Endothelial cell of umbilical vein (primary cell): Measurements from ENCODE around the gene GSTT4. TPM values are rescaled to one million over a fixed set of nuclear protein-coding genes. Genes with fewer than 3 reads are reported as not detected.
"Not testable (repeated sequence)": the region's sequence is repeated elsewhere in the genome, so short reads cannot be mapped to it uniquely, and the experiment has no call there.

Experiments
- BruUV-seq: library from RNA; stranded (reverse); fragments of 400-500 nt; replicated peaks from 2 replicates; lab custom pipeline; 2021; lab: Mats Ljungman, UMichigan
- CTCF ChIA-PET: fragments of 300-600, 350-600 bp; sonication (Branson Sonifier 250); formaldehyde crosslinking; loops from one replicate; lab custom pipeline; 2021; ENCODE audit warnings: antibody characterized with exemption, inconsistent platforms; lab: Charles Lee
- POLR2A ChIA-PET: fragments of 300-600, 350-600 bp; sonication (Branson Sonifier 250); formaldehyde crosslinking; loops from one replicate; lab custom pipeline; 2021; ENCODE audit warnings: antibody characterized with exemption, inconsistent platforms; lab: Charles Lee
- DNase-seq: peaks from one replicate; pipeline ENCODE4 v3.0.0-alpha.2; 2011; ENCODE audit warnings: low read depth, low spot score
- FAIRE-seq: peaks from 2 replicates; lab custom pipeline; 2011; peaks lifted over from hg19 to GRCh38; lab: Jason Lieb, UNC
- H2AFZ ChIP-seq: 2 replicates; pipeline ENCODE4 v1.6.0; 2012; ENCODE audit warnings: low read depth, low read length, control low read depth, inconsistent platforms
- H3K27ac ChIP-seq: 2 replicates; pipeline ENCODE4 v1.5.1; 2011; ENCODE audit warnings: low read depth, mild to moderate bottlenecking, control low read depth, low read length, moderate library complexity; ENCODE audit not compliant: insufficient read depth
- H3K27me3 ChIP-seq, 2 experiments: 2 replicates each; pipeline versions ENCODE4 v1.6.0 to v1.6.1; 2011; ENCODE audit warnings: low read length in 2 of 2, mixed read lengths in 1 of 2; ENCODE audit not compliant: control insufficient read depth in 2 of 2, insufficient read depth in 2 of 2
- H3K36me3 ChIP-seq, 2 experiments: 2 replicates in 1 of 2; 3 replicates in 1 of 2; pipeline ENCODE4 v1.5.1; 2011; ENCODE audit warnings: low read length in 2 of 2, mild to moderate bottlenecking in 1 of 2, moderate library complexity in 1 of 2; ENCODE audit not compliant: control insufficient read depth in 2 of 2, insufficient read depth in 2 of 2; ENCODE audit errors: extremely low read depth in 1 of 2
- H3K4me1 ChIP-seq: 3 replicates; pipeline ENCODE4 v1.5.1; 2011; ENCODE audit warnings: mild to moderate bottlenecking, low read length; ENCODE audit not compliant: control insufficient read depth, insufficient read depth; ENCODE audit errors: extremely low read depth
- H3K4me2 ChIP-seq: 2 replicates; pipeline ENCODE4 v1.6.1; 2011; ENCODE audit warnings: low read length, control low read depth, mixed read lengths; ENCODE audit not compliant: insufficient read depth
- H3K4me3 ChIP-seq, 3 experiments: fragments of 200-600 bp in 1 of 3; sonication (generic), shearing (Covaris generic) in 1 of 3; replicated peaks in 1 of 3; 2 replicates each; pipeline ENCODE4 v1.5.1; 2011 to 2016; ENCODE audit warnings: control low read depth in 3 of 3, low read length in 3 of 3, mild to moderate bottlenecking in 2 of 3, inconsistent platforms in 1 of 3, low read depth in 1 of 3, moderate library complexity in 1 of 3; ENCODE audit not compliant: insufficient read depth in 1 of 3
- H3K79me2 ChIP-seq: 2 replicates; pipeline ENCODE4 v1.6.0; 2012; ENCODE audit warnings: low read length, inconsistent platforms; ENCODE audit not compliant: control insufficient read depth, insufficient read depth
- H3K9ac ChIP-seq: replicated peaks from 2 replicates; pipeline ENCODE3; 2011; ENCODE audit warnings: low read length, control low read depth; ENCODE audit not compliant: insufficient read depth; ENCODE audit errors: extremely low read depth
- H3K9me1 ChIP-seq: replicated peaks from 3 replicates; pipeline ENCODE4 v1.6.0; 2011; ENCODE audit warnings: mild to moderate bottlenecking, low read length; ENCODE audit not compliant: control insufficient read depth, insufficient read depth; ENCODE audit errors: extremely low read depth
- H3K9me3 ChIP-seq: replicated peaks from 2 replicates; pipeline ENCODE4 v1.5.1; 2012; ENCODE audit warnings: low read length, inconsistent platforms; ENCODE audit not compliant: control insufficient read depth, insufficient read depth
- H4K20me1 ChIP-seq: replicated peaks from 2 replicates; pipeline ENCODE3; 2011; ENCODE audit warnings: mild to moderate bottlenecking, low read length; ENCODE audit not compliant: control insufficient read depth, insufficient read depth; ENCODE audit errors: extremely low read depth
- EZH2 ChIP-seq: IDR thresholded peaks from 2 replicates; pipeline ENCODE4 v1.6.1; 2012; ENCODE audit warnings: borderline replicate concordance, low read depth, mild to moderate bottlenecking, moderate library complexity, low read length, inconsistent platforms; ENCODE audit not compliant: severe bottlenecking
- FOS ChIP-seq: IDR thresholded peaks from 2 replicates; pipeline ENCODE4 v1.6.1; 2011; ENCODE audit warnings: mild to moderate bottlenecking, low read length, moderate library complexity, borderline replicate concordance; ENCODE audit not compliant: insufficient read depth
- GATA2 ChIP-seq: IDR thresholded peaks from 2 replicates; pipeline ENCODE4 v1.7.0; 2011; ENCODE audit warnings: low read depth, mild to moderate bottlenecking, moderate library complexity, mixed read lengths, low read length; ENCODE audit not compliant: insufficient read length, insufficient read depth
- JUN ChIP-seq: IDR thresholded peaks from 2 replicates; pipeline ENCODE4 v1.6.1; 2011; ENCODE audit warnings: borderline replicate concordance, low read depth; ENCODE audit not compliant: insufficient read length, insufficient read depth
- MYC ChIP-seq: IDR thresholded peaks from one replicate; pipeline ENCODE4 v1.6.1; 2011; ENCODE audit warnings: mild to moderate bottlenecking, low read depth, low read length
- POLR2A ChIP-seq: IDR thresholded peaks from 2 replicates; pipeline ENCODE4 v1.6.1; 2012; ENCODE audit warnings: low read depth, mild to moderate bottlenecking, control low read depth, low read length
- POLR2AphosphoS5 ChIP-seq: IDR thresholded peaks from 2 replicates; pipeline ENCODE4 v1.6.1; 2012; ENCODE audit warnings: low read depth, mild to moderate bottlenecking, control low read depth, low read length, moderate library complexity; ENCODE audit not compliant: insufficient read depth
- dilution Hi-C: fragments of 300-500 bp; cut with MboI; formaldehyde crosslinking; loops from one replicate; pipeline ENCODE4 v1.15.0; 2019; ENCODE audit warnings: low sequenced_read_pairs; ENCODE audit not compliant: extremely low pct_ligation_motif_present
- intact Hi-C: fragments of 100-400 bp; cut with micrococcal nuclease; formaldehyde crosslinking; loops from one replicate; pipeline ENCODE4 v1.10.0; 2022
- polyA plus RNA-seq, 4 experiments: library from polyadenylated mRNA; depleted of rRNA in 3 of 4; stranded (reverse) in 3 of 4; unstranded in 1 of 4; fragments of >200 nt; gene quantifications; 2 replicates each; pipeline versions ENCODE4 v1.2.1 to v1.2.3, GENCODE V29; 2011 to 2012; ENCODE audit warnings: missing spikeins in 1 of 4
- total RNA-seq: library from RNA; stranded (reverse); gene quantifications from 2 replicates; pipeline ENCODE4 v1.2.3, GENCODE V29; 2021
- TF ChIP-seq, protein P1 (sequence below): IDR thresholded peaks from 2 replicates; pipeline ENCODE4 v1.6.1; 2011; ENCODE audit not compliant: insufficient read depth, insufficient read length
- TF ChIP-seq, protein P2 (sequence below), 2 donors: IDR thresholded peaks; 1 replicate in 1 of 2; 2 replicates in 1 of 2; pipeline ENCODE4 v1.5.1; 2011; ENCODE audit warnings: low read length in 2 of 2, mild to moderate bottlenecking in 2 of 2, moderate library complexity in 2 of 2, control low read depth in 1 of 2, inconsistent platforms in 1 of 2, low read depth in 1 of 2; ENCODE audit not compliant: insufficient read depth in 1 of 2; ENCODE audit errors: extremely low read depth in 1 of 2

Gene GSTT4
- total and polyA plus RNA-seq, 2 donors (not counting 3 experiments of a cell fraction or from before 2014, with no cell fraction given), result not detected

DNA sequence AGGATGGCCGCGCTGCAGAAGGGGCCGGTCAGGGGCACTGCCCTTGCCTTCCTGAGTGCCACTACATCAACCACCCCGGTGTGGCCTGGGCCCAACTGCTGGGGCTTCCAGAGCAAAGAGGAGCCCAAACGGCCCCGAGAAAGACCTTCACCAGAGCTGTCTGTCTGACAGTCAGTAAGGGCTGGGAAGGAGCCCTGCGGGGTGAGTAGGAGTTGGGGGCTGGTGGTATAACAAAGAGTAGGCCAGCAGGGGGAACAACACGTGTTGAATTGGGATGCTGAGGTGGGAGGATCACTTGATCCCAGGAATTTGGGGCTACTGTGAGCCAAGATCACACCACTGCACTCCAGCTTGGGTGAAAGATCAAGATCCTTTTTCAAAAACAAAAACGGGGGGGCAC, 3.9 kb downstream of the GSTT4 start:
- H4K20me1 ChIP-seq, result no peaks in the 10 kb centered on the region
- no peak overlapping the region for H3K4me3 ChIP-seq
- intact Hi-C loops, result no loop called here
- CTCF ChIA-PET, result interaction anchor here (0.8 kb wide), 1 partner anchor 174 kb away, joined by 3 read pairs; no protein-coding TSS in a partner anchor
- no peaks in the 10 kb centered on the region for H3K4me1 ChIP-seq
- H3K9me1 ChIP-seq, result no peaks in the 10 kb centered on the region
- no peak overlapping the region for H3K4me2 ChIP-seq
- no peaks in the 10 kb centered on the region for H3K36me3 ChIP-seq
- no TSS peak for BruUV-seq
- TF ChIP-seq, protein P1, sequence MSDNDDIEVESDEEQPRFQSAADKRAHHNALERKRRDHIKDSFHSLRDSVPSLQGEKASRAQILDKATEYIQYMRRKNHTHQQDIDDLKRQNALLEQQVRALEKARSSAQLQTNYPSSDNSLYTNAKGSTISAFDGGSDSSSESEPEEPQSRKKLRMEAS, result no peak
- TF ChIP-seq POLR2A, result no peak
- no peak for TF ChIP-seq EZH2
- no peak for TF ChIP-seq POLR2AphosphoS5
- TF ChIP-seq FOS, result no peak
- no peak for TF ChIP-seq GATA2
- TF ChIP-seq, protein P2, sequence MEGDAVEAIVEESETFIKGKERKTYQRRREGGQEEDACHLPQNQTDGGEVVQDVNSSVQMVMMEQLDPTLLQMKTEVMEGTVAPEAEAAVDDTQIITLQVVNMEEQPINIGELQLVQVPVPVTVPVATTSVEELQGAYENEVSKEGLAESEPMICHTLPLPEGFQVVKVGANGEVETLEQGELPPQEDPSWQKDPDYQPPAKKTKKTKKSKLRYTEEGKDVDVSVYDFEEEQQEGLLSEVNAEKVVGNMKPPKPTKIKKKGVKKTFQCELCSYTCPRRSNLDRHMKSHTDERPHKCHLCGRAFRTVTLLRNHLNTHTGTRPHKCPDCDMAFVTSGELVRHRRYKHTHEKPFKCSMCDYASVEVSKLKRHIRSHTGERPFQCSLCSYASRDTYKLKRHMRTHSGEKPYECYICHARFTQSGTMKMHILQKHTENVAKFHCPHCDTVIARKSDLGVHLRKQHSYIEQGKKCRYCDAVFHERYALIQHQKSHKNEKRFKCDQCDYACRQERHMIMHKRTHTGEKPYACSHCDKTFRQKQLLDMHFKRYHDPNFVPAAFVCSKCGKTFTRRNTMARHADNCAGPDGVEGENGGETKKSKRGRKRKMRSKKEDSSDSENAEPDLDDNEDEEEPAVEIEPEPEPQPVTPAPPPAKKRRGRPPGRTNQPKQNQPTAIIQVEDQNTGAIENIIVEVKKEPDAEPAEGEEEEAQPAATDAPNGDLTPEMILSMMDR (IDR thresholded peaks at IDR 0.05; ENCODE audit: extremely low read depth in 1 of 2, insufficient read depth in 1 of 2, low read depth in 1 of 2, low read length in 2 of 2), result no peak
- no peak for TF ChIP-seq JUN
- TF ChIP-seq MYC, result no peak
- POLR2A ChIA-PET, result no interaction called here
- DNase-seq (no peak), FAIRE-seq (peak; percentile 59)
- H3K27ac ChIP-seq, result no peak overlapping the region
- H3K27me3 ChIP-seq, result no peaks in the 10 kb centered on the region
- H3K79me2 ChIP-seq, result no peaks in the 10 kb centered on the region
- no peaks in the 10 kb centered on the region for H3K9me3 ChIP-seq
- H2AFZ ChIP-seq, result no peak overlapping the region
- dilution Hi-C loops, result no loop called here
- H3K9ac ChIP-seq, result no peak overlapping the region

DNA sequence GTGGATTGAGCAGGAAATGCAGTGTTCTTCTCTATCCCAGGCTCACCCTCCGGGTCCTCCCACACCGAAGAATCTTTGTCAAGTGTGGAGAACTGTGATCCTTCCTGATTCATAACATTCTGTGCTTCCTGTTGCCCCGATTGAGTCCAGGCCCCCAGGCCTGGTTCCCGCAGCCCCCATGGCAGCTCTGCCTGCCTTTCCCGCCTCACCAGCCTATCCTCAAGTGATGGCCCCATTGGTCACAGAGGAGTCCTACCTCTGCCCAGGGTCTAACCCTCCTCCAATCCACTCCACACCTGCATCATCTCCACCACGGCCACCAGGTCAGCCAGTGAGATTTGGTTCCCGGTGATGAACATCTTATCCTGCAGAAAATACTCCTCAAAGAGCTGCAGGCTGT, 5.5 kb downstream of the GSTT4 start:
- not testable (repeated sequence) for DNase-seq, H3K4me1 ChIP-seq, BruUV-seq

More for the DNA sequence above, 5.5 kb downstream of the GSTT4 start:
- CTCF ChIA-PET, H3K9me3 ChIP-seq, H3K9me1 ChIP-seq, H3K27ac ChIP-seq, H3K4me3 ChIP-seq, H3K36me3 ChIP-seq, H2AFZ ChIP-seq, POLR2A ChIA-PET, H3K4me2 ChIP-seq, intact Hi-C loops, H4K20me1 ChIP-seq, H3K27me3 ChIP-seq, FAIRE-seq, H3K79me2 ChIP-seq, H3K9ac ChIP-seq, dilution Hi-C loops: not testable (repeated sequence)
